ENCODE data around the gene GATAD2A. TPM values are rescaled to one million over a fixed set of nuclear protein-coding genes. Genes with fewer than 3 reads are reported as not detected.

GATAD2A gene
- total and polyA plus RNA-seq, 2 of the 8 experiments (the other 6 are each of a cell fraction or from before 2014, with no cell fraction given), result 38.4 to 205 TPM

- TF ChIP-seq, protein P1, sequence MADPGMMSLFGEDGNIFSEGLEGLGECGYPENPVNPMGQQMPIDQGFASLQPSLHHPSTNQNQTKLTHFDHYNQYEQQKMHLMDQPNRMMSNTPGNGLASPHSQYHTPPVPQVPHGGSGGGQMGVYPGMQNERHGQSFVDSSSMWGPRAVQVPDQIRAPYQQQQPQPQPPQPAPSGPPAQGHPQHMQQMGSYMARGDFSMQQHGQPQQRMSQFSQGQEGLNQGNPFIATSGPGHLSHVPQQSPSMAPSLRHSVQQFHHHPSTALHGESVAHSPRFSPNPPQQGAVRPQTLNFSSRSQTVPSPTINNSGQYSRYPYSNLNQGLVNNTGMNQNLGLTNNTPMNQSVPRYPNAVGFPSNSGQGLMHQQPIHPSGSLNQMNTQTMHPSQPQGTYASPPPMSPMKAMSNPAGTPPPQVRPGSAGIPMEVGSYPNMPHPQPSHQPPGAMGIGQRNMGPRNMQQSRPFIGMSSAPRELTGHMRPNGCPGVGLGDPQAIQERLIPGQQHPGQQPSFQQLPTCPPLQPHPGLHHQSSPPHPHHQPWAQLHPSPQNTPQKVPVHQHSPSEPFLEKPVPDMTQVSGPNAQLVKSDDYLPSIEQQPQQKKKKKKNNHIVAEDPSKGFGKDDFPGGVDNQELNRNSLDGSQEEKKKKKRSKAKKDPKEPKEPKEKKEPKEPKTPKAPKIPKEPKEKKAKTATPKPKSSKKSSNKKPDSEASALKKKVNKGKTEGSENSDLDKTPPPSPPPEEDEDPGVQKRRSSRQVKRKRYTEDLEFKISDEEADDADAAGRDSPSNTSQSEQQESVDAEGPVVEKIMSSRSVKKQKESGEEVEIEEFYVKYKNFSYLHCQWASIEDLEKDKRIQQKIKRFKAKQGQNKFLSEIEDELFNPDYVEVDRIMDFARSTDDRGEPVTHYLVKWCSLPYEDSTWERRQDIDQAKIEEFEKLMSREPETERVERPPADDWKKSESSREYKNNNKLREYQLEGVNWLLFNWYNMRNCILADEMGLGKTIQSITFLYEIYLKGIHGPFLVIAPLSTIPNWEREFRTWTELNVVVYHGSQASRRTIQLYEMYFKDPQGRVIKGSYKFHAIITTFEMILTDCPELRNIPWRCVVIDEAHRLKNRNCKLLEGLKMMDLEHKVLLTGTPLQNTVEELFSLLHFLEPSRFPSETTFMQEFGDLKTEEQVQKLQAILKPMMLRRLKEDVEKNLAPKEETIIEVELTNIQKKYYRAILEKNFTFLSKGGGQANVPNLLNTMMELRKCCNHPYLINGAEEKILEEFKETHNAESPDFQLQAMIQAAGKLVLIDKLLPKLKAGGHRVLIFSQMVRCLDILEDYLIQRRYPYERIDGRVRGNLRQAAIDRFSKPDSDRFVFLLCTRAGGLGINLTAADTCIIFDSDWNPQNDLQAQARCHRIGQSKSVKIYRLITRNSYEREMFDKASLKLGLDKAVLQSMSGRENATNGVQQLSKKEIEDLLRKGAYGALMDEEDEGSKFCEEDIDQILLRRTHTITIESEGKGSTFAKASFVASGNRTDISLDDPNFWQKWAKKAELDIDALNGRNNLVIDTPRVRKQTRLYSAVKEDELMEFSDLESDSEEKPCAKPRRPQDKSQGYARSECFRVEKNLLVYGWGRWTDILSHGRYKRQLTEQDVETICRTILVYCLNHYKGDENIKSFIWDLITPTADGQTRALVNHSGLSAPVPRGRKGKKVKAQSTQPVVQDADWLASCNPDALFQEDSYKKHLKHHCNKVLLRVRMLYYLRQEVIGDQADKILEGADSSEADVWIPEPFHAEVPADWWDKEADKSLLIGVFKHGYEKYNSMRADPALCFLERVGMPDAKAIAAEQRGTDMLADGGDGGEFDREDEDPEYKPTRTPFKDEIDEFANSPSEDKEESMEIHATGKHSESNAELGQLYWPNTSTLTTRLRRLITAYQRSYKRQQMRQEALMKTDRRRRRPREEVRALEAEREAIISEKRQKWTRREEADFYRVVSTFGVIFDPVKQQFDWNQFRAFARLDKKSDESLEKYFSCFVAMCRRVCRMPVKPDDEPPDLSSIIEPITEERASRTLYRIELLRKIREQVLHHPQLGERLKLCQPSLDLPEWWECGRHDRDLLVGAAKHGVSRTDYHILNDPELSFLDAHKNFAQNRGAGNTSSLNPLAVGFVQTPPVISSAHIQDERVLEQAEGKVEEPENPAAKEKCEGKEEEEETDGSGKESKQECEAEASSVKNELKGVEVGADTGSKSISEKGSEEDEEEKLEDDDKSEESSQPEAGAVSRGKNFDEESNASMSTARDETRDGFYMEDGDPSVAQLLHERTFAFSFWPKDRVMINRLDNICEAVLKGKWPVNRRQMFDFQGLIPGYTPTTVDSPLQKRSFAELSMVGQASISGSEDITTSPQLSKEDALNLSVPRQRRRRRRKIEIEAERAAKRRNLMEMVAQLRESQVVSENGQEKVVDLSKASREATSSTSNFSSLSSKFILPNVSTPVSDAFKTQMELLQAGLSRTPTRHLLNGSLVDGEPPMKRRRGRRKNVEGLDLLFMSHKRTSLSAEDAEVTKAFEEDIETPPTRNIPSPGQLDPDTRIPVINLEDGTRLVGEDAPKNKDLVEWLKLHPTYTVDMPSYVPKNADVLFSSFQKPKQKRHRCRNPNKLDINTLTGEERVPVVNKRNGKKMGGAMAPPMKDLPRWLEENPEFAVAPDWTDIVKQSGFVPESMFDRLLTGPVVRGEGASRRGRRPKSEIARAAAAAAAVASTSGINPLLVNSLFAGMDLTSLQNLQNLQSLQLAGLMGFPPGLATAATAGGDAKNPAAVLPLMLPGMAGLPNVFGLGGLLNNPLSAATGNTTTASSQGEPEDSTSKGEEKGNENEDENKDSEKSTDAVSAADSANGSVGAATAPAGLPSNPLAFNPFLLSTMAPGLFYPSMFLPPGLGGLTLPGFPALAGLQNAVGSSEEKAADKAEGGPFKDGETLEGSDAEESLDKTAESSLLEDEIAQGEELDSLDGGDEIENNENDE (IDR thresholded peaks at IDR 0.05; ENCODE audit: insufficient replicate concordance, low read length), result no peak
- TF ChIP-seq, protein P2, sequence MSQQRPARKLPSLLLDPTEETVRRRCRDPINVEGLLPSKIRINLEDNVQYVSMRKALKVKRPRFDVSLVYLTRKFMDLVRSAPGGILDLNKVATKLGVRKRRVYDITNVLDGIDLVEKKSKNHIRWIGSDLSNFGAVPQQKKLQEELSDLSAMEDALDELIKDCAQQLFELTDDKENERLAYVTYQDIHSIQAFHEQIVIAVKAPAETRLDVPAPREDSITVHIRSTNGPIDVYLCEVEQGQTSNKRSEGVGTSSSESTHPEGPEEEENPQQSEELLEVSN (IDR thresholded peaks at IDR 0.05), result no peak
- TF ChIP-seq CTBP2 (IDR thresholded peaks at IDR 0.05; ENCODE audit: borderline replicate concordance, insufficient read depth, insufficient read length, low read length), result no peak
- TF ChIP-seq SIN3A (conservative IDR thresholded peaks at IDR 0.05 in 1 of 2, IDR thresholded peaks at IDR 0.05 in 1 of 2; ENCODE audit: low read depth in 1 of 2, low read length in 2 of 2), result no peak
These were observed 80.5 kb downstream of the GATAD2A start (continued) for GRCh38 chr19:19485998-19486290.

Measured in H1 (cell line).